GM21825 (cell line): ENCODE results near the gene IFNLR1.

Experiments used
- ATAC-seq: cut with Tn5 transposase; IDR thresholded peaks from one replicate; pipeline ENCODE4 v1.9.1; 2021; ENCODE audit warnings: mild to moderate bottlenecking, moderate library complexity; ENCODE audit not compliant: unreplicated experiment

Gene IFNLR1

DNA sequence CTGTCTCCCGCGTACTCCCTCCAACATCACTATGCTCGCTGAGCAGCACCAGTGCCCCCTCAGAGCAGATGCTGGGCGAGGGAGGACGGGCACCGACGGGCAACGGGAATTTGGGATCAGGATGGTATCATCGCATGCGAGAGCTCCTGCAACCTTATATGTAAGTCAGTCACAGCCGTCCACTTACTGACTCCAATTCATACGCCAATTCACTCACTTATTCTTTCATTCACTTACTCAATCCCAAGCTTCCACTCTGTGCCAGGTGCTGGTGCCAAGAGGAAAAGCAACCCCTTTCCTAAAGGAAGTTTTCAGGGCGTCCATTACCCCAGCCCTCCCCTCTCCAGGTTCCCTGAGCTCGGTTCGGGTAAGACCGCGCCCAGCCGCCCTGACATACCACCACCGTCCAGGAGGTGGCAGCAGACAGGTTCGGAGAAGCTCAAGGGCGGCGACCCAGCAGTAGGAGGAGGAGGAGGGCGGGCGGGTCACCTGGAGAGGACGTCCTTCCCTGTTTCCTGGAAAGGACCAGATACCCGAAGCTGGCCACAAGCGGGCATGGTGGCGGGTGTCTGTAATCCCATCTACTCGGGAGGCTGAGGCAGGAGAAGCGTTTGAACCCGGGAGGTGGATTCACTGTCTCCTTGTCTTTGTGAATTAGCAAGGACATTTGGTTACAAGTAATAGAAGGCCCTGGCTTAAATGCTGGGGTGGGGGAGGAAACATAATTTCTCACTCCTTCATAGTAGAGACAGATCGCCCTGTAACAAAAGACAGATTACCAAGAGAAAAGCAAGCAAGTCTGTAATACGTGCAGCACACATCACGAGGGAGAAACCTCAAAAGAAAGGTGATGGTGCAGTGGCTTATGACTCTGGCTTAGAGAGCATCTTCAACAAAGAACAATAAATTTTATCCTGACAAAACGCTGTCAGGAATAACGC, 36.6 kb downstream of the IFNLR1 start:
- ATAC-seq: peak; percentile 64

DNA sequence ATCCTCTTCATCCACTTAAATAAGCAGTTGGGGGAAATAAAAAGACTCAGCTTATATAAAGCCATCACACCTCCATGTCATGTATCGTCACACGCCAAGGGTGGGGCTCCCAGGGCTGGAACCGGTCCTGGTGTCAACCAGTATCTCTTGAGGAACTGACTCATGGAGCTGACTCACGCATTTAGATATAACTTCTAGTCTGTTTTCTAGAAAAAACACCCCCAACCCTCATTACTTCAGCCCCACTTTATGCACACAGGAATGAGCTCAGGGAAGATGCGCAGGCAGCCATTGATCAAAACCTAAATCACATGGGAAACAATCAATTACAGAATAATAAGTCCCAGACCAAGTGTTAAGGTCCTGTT, 37.2 kb downstream of the IFNLR1 start:
- ATAC-seq: no peak

DNA sequence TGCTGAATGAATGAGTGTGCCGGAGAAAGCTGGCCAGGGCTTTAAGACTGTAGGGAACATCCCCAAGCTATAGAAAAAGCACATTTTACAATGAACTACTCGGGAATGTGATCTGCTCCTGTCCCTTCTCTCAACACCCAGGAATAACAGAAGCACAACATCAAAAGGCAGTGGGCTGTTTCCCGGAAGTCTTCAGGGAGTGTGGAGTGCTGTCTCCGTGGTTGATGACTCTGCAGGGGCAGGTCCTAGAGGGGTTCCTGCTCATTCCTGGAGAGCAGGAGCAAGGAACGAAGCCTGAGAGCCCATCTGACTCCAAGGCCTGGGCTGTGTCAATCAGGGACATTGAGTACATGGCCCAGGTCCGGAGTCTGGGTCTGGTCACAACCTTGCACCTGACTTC, 39.3 kb downstream of the IFNLR1 start:
- ATAC-seq: no peak

DNA sequence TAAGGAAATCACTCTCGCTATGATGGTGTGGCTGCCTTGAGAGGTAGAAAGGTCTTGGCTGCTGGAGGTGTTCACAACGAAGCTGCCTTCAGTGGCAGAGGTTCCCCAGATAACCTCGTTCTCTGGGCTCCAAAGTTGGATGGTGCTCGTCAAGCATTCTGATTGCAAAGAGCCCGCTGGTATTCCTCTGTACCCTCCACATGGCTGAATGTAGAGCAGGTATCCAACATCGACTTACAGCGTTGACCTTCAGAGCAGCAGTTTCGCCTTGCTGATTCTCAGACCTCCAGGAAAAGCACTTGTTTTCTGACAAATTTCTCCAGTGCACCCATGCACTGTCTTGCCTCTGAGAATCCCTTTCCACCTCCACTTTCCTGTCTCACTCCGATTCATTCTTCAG, 39.9 kb downstream of the IFNLR1 start:
- ATAC-seq: no peak

DNA sequence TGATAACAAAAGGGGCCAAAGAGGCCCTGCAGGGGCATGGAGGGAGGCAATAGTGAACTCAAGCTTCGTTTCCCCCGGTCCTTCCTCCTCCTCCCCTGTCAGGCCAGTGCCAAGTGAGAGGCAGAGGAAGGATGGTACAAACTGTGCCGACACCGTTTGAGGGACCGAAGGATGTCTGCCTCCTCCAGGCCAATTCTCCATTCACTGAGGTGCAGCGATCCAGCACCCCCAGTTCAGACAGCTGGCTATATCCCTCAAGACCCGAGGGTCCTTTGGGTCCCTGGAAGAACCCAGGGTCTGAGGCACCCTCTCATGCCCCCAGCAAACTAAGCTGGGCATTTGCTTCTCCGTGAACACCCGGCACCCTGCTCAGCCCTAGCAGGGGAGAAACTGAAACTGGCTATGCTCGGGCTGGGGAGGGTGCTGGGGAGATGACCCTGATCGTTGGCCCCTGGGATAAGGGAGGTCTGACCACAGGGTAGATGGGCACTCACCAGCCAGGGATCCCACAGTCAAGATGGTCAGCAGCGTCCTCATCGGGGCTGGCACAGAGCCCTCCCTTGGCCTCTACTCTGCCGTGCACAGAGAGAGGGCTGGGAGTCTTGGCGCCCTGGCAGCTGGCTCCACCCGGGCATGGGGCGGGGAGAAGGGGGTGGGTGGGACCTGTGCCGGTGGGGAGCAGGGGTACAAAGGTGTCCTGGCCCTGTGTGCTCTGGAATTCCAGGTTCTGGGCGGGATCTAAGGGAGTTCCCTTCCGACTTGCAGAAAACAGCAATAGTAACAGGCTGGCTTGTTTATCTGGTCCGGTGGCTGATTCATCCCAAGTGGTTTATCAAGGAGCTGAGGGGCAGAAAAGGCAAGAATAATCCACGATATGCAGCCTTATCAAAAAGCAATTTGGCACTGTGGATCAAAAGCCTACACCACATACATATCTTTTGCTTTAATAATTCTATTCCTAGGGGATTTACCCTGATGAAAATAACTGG, 44.2 kb downstream of the IFNLR1 start, which contains the start of gene IL22RA1:
Gene IL22RA1, minus strand, starts transcription at position 595 of the 989 bp plus-strand sequence. Its CDS starts 58 bp downstream, at position 537.
- no peak for ATAC-seq

DNA sequence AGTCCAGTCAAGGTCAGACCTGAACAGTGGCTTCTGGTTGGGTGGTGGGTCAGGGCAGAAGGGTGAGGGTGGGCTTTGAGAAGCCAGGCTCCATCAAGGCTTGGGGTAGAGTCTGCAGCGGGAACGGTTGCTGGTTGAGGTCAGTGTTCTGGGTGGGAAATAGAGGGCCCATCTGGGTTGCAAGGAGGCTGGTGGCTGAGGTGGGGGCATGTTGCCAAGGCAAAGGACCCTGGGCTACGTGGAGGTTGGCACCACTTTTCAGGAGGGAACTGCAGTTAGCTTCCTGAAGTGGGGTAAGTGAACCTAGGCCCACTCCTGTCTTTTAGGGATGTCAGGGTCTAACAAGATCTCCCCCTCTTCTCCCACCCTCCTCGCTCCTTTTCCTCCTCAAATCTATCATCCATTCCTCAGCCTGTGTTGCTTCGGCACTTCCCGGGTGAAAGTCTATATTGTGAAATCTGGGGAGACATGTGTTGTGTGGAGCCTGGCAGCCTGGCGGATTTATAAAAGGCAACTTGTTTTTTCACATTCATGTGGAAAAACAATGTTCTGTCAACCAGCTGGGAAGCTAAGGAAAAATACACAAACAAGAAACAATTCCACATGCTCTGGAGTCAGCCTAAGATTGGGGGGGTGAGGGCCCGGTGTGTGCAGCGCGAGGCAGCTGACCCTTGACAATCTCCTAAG, 45.6 kb downstream of the IFNLR1 start:
- ATAC-seq: no peak

DNA sequence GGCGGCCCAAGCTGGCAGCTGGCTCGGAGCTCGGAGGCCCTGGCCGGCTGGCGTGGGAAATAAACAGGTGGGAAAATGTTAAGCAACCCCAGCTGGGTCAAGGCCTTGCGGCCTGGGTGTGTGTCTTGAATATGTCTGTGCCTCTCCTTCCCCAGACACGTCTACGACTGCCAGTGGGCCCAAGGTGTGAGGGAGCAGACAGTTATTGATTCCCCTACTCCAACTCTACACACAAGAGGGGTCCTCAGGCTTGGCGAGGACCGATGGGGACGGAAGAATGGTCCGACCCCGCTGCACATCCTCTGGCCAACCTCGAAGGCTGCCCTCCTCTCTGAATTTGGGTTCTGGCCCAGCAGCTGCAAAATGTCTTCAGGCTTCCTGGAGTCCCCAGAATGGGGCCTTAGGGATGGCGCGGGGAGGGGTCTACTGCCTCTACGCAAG, 46.3 kb downstream of the IFNLR1 start:
- no peak for ATAC-seq

DNA sequence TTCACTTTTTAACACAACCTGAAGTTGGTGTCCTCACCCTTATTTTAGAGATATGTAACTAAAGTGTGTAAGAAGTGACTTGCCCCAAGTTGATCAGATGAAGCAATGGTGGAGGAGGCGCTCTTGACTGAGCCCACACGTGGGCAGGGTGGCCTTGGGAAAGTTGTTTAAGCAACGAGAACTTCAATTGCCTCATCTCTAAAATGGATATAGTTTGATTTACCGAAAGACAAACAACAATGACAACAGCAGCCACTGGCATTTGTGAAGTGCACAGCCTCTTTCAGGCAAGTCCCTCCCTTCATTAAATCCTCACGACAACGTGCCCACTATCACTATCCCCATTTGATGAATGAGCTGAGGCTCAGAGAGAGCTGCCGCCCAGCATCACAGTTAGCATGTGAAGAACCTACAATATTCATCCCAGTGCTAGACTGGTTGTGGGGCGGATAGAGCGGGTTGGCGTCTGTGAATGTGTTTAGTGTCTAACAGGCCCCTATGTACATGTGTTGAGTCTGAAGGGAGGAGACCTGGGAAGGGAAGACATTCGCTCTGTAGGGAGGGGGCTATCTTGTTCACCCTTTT, 47.2 kb downstream of the IFNLR1 start:
- ATAC-seq: no peak

DNA sequence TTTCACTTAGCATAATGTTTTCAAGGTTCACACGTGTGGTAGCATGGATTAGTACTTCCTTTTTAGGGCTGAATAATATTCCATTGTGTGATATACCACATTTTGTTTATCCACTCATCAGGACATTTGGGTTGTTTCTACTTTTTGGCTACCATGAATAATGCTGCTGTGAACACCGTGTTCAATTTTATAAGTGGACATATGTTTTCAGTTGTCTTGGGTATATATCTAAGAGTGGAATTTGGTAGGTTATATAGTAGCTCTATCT, 47.9 kb downstream of the IFNLR1 start:
- no peak for ATAC-seq

DNA sequence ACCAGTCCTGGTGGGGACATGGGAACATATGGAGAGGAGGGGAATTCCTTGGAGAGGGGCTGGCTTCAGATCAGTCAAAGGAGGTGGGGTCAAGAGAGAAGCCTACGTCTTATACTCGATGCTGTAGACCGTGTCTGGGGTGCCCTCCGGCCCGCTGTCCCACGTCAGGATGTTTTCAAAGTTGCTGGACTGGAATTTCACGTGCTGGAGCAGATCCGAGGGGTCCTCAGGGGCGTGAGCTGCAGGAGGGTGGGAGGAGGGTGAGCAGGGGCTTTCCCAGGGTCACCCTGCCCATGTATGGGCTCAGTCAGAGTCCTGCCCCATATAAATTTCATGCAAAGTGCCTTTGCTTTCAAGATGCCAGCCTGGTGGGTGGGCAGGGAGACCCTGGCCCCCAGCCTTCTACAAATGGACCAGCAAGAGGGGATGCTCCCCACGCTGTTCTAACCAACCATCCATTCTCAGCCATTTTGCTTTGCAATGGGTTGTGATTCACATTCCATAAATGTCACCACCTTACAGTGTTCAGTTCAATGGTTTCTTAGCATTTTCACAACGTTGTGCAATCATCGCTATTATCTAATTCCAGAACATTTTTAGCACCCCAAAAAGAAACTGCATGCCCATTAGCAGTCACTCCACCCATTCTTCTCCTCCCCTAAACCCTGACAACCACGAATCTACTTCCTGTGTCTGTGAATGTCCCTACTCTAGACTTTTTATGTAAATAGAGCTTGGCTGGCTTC, 48.4 kb downstream of the IFNLR1 start:
- no peak for ATAC-seq

DNA sequence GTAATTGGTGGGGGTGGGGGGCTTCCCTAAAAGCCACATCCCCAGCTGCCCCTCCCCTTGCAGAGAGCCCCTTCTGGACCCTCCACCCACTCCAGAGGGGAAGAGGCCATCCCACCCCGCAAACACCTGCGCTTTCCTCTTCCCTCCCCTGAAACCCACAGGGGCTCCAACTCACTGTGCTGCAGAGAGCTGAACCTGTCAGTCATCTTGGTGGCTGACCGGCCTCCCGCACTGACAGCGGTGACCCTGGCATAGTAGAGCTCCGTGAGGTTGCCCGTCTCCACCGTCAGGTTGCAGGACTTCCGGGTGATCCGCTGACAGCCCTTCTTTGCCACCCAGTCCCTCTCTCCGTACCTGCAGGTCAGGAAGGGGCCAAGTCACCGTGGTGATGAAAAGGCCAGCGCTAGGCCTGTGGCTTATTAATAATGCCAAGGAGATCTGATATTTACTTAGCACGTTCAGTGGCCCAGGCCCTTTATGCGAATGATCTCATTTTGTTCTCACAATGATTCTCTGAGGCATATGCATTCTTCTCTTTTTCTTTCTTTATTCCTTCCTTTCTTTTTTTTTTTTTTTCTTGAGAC, 50.0 kb downstream of the IFNLR1 start:
- no peak for ATAC-seq

DNA sequence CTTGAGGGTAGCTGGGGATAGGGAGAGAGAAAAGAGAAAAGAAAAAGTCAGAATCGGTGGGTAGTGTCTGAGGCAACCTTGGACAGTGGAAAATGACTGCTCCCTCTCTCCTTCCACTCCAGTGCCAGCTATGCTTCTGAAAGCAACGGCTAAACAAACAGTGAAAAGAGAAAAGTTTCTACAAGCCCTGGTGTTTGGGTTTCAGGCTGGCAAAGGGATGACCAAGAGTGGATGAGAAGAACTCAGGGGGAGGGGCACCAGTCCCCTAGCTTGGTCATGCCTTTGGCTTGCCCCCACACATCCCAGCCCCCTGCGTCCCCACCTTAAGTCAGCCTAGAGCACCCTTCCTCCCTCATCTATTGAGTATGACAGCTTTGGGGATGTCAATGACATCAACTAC, 52.7 kb downstream of the IFNLR1 start:
- ATAC-seq: no peak

DNA sequence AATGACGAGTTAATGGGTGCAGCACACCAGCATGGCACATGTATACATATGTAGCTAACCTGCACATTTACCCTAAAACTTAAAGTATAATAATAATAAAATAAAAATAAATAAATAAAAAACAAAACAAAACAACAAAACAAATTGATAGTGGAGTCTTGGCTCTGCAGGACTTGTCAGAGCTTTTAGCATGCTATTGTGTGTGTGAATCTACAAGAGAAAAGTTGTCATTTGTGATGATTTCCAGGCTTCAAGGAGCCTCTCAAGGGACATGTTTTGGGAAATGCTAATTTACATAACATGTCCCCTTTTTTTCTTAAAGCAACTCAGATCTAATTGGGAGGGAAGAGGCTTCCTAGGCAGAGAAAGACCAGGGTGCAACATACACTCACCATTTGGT, 53.3 kb downstream of the IFNLR1 start:
- no peak for ATAC-seq

DNA sequence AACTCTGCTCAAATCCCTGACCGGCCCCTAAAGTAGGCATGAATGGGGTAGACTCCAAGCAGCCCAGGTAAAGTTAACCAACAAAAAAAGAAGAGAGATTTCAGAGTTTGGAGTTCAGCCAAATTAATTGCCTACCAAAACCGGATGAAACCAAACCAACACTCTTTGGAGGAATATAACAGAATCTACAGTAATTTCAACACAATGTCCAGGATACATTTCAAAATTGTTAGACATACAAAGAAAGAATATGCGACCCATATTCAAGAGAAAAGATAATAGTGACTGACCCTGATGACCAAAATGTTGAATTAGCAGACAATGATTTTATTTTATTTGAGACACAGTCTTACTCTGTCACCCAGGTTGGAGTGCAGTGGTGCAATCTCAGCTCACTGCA, 56.7 kb downstream of the IFNLR1 start:
- ATAC-seq: no peak

DNA sequence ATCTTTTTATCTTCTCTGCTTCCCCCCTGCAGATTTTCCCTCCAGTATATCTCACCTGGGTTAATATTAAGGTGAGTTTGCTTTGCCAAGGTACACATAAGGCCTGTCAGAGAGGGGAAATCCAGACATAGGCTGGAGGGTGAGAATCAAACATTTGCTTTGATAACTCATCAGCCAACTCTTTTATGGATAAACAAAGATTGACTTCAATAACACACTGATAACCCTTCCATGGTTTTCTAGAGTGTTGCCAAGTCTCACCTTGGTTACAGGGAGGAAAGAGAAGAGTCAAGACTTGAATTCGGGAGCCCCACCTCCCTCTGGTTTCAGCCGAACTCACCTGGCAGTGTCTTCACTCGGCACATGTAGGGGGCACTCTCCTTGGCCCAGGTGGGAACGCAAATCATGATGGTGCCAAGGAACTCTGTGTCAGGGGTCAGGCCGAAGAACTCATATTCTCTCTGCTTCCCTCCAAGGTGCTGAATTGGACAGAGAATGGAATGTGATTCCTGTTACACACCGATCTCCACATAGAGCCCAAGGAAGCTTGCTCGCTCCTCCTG, 59.2 kb downstream of the IFNLR1 start:
- no peak for ATAC-seq

DNA sequence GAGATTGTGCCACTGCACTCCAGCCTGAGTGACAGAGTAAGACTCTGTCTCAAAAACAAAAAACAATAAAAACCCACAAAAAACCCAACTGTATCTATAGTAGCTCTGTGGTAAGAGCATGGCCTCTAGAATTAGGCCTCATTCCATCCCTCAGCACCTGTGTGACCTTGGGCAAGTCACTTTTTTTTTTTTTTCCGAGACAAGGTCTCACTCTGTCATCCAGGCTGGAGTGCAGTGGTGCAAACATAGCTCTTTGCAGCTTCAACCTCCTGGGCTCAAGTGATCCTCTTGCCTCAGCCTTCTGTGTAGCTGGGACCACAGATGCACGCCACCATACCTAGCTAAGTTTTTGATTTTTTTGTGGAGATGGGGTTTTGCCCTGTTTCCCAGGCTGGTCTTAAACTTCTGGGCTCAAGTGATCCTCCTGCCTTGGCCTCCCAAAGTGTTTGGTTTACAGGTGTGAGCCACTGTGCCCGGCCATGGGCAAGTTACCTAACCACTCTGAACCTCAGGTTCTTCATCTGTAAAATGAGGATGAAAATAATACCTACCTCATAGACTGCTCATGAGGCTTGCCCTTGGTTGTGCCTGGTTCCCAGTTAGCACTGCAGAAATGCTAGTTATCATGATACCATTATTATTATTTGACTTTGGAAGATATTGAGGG, 59.8 kb downstream of the IFNLR1 start:
- no peak for ATAC-seq

DNA sequence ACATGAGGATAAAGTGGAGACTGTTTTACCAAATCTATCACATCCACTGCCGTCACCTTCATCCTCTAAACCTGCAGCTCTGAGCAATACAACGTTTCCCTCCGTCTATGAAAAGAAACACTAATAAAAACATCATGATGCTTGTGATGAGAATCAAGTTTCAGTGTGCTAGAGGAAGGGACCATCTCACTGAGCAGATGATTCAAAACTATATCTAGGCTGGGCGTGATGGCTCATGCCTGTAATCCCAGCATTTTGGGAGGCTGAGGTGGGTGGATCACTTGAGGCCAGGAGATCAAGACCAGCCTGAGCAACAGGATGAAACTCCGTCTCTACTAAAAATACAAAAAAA, 60.4 kb downstream of the IFNLR1 start:
- no peak for ATAC-seq

DNA sequence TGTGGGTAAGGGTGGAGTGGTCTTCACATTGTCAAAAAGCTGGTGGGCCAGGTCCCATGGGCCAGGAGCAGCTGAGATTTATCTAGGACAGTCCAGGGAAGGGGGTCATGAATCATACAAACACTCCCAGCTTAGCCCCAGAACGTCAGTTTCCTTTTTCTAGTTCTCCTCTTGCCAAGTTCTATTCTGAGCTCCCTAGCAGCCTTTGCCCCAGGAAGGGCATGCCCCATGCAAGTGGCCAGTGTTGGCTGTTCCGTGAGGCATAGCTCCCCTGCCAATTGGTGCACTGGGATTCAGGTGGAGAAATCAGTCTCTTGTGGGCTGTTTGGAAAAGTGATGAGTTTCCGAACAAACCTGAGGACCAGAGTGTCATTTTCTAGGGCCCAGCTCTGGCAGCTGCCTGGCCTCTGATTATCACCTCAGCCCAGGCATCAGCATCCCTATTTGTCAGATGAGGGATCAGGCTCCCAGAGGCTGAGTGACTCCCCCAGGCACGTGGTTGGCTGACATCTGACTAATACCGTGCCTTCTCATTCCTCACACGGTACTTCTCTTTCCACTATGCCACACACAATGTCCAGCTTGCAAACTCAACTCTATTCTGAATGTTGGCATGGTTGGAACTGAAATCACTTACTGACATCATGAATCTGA, 60.9 kb downstream of the IFNLR1 start:
- no peak for ATAC-seq
